ENCODE data around the gene NIT1. TPM values are rescaled to one million over a fixed set of nuclear protein-coding genes. Genes with fewer than 3 reads are reported as not detected.

The NIT1 gene
- total and polyA plus RNA-seq, 9 of the 15 experiments (the other 6 are each of a cell fraction or from before 2014, with no cell fraction given), result 18.4 to 76.0 (median 33.7) TPM

GRCh38 chr1:161121834-161122233, 3.9 kb downstream of the NIT1 start:
- no peak for DNase-seq (ENCODE audit: extremely low read depth in 1 of 4, low spot score in 3 of 4)
- TF ChIP-seq ZNF785 (CRISPR knock-in tag; IDR thresholded peaks at IDR 0.05) (no peak), ZEB2 (IDR thresholded peaks at IDR 0.05) (no peak), CLOCK (CRISPR knock-in tag; IDR thresholded peaks at IDR 0.05; ENCODE audit: borderline replicate concordance) (no peak), ZNF436 (CRISPR knock-in tag; IDR thresholded peaks at IDR 0.05) (no peak), CHD1 (IDR thresholded peaks at IDR 0.05; ENCODE audit: low read length) (no peak), TAL1 (IDR thresholded peaks at IDR 0.05) (no peak), PHF8 (IDR thresholded peaks at IDR 0.05; ENCODE audit: borderline replicate concordance, low read length) (no peak), BRF2 (IDR thresholded peaks at IDR 0.05; ENCODE audit: borderline replicate concordance, insufficient read depth, insufficient read length) (no peak), NR4A1 (CRISPR knock-in tag; IDR thresholded peaks at IDR 0.05) (no peak), NR4A1 (tag; IDR thresholded peaks at IDR 0.05) (no peak), ZNF589 (CRISPR knock-in tag; IDR thresholded peaks at IDR 0.05; ENCODE audit: low read depth) (no peak)
- TF ChIP-seq, protein P1, sequence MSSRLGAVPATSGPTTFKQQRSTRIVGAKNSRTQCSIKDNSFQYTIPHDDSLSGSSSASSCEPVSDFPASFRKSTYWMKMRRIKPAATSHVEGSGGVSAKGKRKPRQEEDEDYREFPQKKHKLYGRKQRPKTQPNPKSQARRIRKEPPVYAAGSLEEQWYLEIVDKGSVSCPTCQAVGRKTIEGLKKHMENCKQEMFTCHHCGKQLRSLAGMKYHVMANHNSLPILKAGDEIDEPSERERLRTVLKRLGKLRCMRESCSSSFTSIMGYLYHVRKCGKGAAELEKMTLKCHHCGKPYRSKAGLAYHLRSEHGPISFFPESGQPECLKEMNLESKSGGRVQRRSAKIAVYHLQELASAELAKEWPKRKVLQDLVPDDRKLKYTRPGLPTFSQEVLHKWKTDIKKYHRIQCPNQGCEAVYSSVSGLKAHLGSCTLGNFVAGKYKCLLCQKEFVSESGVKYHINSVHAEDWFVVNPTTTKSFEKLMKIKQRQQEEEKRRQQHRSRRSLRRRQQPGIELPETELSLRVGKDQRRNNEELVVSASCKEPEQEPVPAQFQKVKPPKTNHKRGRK (tag; IDR thresholded peaks at IDR 0.05), result no peak
- TF ChIP-seq, protein P2, sequence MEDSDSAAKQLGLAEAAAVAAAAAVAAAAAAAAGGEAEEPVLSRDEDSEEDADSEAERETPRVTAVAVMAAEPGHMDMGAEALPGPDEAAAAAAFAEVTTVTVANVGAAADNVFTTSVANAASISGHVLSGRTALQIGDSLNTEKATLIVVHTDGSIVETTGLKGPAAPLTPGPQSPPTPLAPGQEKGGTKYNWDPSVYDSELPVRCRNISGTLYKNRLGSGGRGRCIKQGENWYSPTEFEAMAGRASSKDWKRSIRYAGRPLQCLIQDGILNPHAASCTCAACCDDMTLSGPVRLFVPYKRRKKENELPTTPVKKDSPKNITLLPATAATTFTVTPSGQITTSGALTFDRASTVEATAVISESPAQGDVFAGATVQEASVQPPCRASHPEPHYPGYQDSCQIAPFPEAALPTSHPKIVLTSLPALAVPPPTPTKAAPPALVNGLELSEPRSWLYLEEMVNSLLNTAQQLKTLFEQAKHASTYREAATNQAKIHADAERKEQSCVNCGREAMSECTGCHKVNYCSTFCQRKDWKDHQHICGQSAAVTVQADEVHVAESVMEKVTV (CRISPR knock-in tag; IDR thresholded peaks at IDR 0.05), result no peak
- Histone ChIP-seq H3K4me2 (ENCODE audit: insufficient read depth, low read length) (no peak overlapping the region), H3K9me3 (replicated peaks; ENCODE audit: control insufficient read depth, insufficient read depth, low read depth, low read length) (no peaks in the 10 kb centered on the region), H3K4me3 (no peak overlapping the region), H3K36me3 (ENCODE audit: control insufficient read depth, insufficient read depth, low read length) (peaks cover 67% of the 10 kb centered on the region; the same call in 2 of the 3 replicates), H4K20me1 (replicated peaks; ENCODE audit: control insufficient read depth, insufficient read depth, low read length) (peaks cover 3% of the 10 kb centered on the region; the same call in 1 of the 2 replicates), H3K9me1 (ENCODE audit: control insufficient read depth, insufficient read depth, low read length) (no peaks in the 10 kb centered on the region), H3K9ac (ENCODE audit: insufficient read depth in 1 of 2, low read depth in 2 of 2, low read length in 2 of 2) (no peak overlapping the region), H3K27me3 (ENCODE audit: control insufficient read depth in 2 of 2, insufficient read depth in 2 of 2, low read length in 2 of 2) (no peaks in the 10 kb centered on the region; a peak in 1 of 5 replicates), H3K79me2 (ENCODE audit: control insufficient read depth, insufficient read depth, low read length) (peaks cover 43% of the 10 kb centered on the region), H3K4me1 (replicated peaks in 1 of 2; ENCODE audit: control insufficient read depth in 2 of 2, insufficient read depth in 2 of 2, low read length in 2 of 2) (peaks cover 18 to 25% of the 10 kb centered on the region in 2 experiments), H2AFZ (ENCODE audit: low read depth, low read length) (no peak overlapping the region), H3K27ac (ENCODE audit: extremely low read depth, low read depth, low read length) (no peak overlapping the region)
- 94% methylated on average over 4 of the region's 4 CpGs for WGBS (ENCODE audit: insufficient coverage, low coverage, missing lambda C conversion rate)
- intact Hi-C loops (cut with micrococcal nuclease) (no loop called here), in situ Hi-C loops (cut with MboI) (no loop called here)
- BruUV-seq (replicated peaks), result no TSS peak
- no peak for ATAC-seq
- ChIA-PET CTCF (ENCODE audit: low intra/inter-chr PET ratio) (no interaction called here), POLR2A (interaction anchor here (0.6 to 2.5 kb wide), 6 partner anchors 10 to 132 kb away, joined by 3 to 20 read pairs (median 4); partner anchors contain the start of genes DEDD, UFC1 and USF1)
- no peak for FAIRE-seq

Data from K562 (cell line).